RPMI8226 (cell line): ENCODE results near the gene CAMSAP3.
"Not testable (repeated sequence)": the region's sequence is repeated elsewhere in the genome, so short reads cannot be mapped to it uniquely, and the experiment has no call there.

Experiments
- DNase-seq: peaks from one replicate; pipeline ENCODE4 v3.0.0-alpha.2; 2015

CAMSAP3 gene

DNA sequence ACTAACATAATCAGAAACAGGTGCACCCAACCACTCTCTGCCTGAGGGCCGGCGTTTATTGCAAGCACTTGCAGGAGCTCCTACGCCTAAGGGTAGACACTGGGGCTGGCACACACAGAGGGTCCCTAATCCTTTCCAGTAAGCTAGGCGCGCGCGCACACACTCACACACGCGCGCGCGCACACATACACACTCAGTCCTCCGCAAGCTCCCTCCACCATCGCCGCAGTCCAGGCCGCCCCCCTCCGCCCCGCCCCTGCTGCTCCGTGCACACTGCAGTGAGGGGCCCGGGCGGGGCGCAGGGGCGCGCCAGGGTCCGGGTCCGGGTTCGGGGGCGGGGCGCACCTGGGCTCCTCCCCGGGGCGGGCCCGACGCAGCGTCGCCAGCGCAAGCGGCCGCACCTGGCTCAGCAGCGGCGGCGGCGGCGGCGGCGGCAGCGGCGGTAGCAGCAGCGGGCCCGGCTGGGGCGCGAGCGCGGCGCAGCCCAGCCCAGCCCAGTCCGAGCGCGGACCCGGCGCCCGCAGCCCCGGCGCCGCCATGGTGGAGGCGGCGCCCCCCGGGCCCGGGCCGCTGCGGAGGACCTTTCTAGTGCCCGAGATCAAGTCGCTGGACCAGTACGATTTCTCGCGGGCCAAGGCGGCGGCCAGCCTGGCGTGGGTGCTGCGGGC lies at the start of gene CAMSAP3:
TSS of gene CAMSAP3 (plus strand) at position 398 of the 668 bp plus-strand sequence. CDS start at position 538, 140 bp downstream.
- peak; percentile 81 for DNase-seq

DNA sequence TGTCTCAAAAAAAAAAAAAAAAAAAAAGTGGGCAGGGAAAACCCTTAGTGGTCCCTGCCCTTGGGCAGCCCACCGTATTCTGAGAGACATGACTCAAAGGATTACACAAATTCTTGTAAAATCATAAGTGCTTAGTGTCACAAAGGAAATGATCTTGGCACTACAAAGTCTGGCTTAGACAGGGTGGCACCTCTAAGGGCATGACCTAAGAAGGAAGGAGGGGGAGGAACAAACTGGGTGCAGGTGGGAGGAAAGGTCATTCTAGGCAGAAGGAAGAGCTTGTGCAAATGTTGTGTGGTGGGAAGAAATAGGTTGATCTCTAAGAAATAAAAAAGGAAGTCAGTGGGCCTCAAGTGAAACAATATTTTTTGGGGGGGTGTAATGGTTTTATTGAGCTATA lies 49.8 kb upstream of the CAMSAP3 start:
- DNase-seq, result peak; percentile 67

DNA sequence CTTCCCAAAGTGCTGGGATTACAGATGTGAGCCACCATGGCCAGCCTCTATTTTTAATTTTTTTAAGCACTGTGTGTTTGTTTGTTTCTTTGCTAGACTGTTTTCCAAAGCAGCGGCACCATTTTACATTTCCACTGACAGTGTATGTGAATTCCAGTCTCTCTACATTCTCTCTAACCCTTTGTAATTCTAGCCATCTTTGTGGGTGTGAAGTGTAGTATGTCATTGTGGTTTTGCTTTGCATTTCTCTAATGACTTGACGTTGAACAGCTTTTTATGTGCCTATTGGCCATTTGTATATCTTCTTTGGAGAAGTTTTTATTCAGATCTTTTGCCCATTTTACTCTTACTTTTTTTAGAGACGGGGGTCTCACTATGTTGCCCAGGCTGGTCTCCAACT lies 48.5 kb upstream of the CAMSAP3 start:
- DNase-seq, result no peak

- no peak for DNase-seq
Measured at GRCh38 chr19:7549429-7550148, 46.1 kb upstream of the CAMSAP3 start.

DNA sequence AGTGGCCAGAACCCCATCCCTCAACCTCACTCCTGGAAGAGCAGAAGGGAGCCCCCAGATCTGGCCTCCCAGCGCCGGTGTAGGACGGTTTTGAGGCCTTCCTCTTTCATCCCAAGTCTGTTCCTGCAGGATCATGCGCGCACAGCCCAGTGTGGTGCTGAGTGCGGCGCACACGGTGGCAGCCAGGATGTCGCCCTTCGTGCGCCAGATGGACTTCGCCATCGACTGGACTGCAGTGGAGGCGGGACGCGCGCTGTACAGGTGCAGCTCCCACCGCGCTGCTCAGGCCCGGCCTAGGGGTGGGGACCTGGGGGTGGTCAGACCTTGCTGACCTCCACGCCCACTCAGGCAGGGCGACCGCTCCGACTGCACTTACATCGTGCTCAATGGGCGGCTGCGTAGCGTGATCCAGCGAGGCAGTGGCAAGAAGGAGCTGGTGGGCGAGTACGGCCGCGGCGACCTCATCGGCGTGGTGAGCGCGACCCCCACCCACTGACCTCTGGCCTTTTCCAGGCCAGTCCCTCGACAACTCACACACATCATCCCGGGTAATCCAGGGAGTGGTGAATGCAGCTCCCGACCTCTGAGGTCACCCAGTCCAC lies 45.4 kb upstream of the CAMSAP3 start:
- DNase-seq, result no peak

DNA sequence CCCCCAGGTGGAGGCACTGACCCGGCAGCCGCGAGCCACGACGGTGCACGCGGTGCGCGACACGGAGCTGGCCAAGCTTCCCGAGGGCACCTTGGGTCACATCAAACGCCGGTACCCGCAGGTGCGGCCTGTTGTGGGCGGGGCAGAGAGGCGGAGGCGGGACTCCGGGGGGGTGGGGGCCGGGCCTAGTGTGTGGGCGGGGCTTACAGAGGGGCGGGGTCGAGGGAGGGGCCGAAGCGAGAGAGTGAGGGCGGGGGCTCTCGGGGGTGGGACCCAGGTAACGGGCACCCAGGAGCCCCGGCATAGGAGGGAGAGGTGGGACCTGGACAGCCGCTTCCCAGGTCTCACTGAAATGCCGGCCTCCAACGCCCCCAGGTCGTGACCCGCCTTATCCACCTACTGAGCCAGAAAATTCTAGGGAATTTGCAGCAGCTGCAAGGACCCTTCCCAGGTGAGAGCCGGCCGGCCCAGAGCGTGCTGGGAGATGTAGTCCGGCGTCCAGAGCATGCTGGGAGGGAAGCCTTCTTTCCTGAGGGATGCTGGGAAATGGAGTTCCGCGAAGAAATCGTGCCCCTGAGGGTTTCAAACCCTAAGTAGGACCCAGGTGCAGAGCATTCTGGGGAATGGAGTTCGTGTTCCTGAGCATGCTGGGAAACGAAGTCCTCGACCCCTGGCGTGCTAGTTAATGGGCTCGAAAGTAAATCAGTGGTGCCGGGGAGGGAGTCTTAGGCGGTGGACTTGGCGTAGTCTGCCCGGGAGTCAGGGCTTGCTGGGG lies 44.5 kb upstream of the CAMSAP3 start:
- DNase-seq, result no peak

DNA sequence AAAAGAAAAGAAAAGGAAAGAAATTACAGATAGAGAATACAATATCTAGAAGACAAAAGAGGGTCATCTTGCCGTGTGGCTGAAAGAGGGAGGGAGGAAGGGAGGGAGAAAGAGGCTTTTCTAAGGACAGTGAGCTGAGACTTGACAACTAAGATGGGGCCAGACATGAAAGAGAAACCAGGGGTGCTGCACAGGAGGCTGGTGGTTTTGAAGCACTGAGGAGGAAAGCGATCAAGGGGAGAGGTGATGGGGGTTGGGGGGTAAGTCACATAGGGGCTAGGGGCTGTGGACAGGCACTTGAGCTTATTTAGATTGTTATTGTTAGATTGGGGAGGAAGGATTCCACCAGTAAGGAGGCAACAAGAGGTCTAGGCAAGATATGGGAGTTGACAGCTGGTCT lies 42.9 kb upstream of the CAMSAP3 start:
- no peak for DNase-seq

DNA sequence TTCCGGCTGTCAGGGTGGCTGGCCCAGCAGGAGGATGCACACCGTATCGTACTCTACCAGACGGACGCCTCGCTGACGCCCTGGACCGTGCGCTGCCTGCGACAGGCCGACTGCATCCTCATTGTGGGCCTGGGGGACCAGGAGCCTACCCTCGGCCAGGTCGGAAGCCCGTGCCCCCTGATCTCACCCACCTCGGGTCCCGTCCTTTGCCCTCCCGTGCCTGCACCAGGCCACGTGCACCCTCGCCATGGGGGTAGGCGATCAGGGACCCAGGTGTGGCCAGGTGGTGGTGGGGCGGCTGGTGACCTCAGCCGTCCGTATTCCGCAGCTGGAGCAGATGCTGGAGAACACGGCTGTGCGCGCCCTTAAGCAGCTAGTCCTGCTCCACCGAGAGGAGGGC lies 41.1 kb upstream of the CAMSAP3 start:
- no peak for DNase-seq

GRCh38 chr19:7554990-7555864 lies 40.4 kb upstream of the CAMSAP3 start:
- no peak for DNase-seq

DNA sequence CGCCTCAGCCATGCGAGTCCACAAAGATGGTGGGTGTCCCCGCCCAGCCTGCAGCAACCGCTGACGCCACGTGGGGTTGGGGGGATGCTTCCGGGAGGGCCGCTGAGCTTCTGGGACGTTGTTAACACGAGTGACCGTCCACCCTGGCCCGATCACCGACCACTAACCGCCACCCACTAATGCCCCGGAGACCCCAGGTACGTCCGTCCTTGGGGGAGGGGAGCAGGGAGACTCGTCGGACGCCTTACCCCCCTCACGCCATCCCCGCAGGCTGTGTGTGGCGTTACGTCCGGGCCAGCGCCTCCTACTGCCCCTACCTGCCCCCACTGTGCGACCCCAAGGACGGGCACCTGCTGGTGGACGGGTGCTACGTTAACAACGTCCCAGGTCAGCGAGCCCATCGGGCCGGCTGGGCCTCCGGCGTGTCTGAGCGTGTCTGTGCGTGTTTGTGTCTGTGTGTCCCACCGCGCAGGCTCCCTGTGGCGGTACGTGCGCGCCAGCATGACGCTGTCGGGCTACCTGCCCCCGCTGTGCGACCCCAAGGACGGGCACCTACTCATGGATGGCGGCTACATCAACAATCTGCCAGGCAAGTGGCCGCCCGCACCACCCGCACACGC lies 38.9 kb upstream of the CAMSAP3 start:
- no peak for DNase-seq

DNA sequence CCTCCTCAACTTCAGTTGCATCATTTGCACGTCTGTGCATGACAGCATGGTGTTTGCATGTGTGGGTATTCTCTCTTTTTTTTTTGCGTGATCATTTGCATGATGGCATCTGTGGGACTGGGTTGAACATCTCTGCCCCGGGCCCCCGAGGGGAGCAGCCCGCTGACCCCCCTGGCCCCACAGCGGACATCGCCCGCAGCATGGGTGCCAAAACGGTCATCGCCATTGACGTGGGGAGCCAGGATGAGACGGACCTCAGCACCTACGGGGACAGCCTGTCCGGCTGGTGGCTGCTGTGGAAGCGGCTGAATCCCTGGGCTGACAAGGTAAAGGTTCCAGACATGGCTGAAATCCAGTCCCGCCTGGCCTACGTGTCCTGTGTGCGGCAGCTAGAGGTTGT lies 37.0 kb upstream of the CAMSAP3 start:
- no peak for DNase-seq

DNA sequence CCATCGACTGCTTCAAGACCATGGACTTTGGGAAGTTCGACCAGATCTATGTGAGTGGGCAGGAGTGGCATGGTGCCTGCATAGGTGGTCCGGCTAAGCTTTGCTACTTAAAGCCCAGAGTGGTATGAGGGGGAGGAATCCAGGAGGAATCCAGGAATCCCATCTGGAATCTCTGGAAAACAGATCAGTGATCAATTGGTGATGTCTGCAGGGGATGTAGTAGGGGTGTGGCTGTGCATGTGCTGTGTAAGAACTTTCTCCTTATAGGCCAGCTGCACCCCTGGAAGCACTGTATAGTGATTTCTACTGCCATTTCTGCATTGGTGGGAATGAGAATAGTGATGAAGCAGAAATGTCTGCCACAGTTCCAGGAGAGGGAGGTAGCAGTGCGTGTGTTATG lies 36.6 kb upstream of the CAMSAP3 start:
- DNase-seq, result no peak

- no peak for DNase-seq
Measured at GRCh38 chr19:7560255-7560654, 35.4 kb upstream of the CAMSAP3 start.

DNA sequence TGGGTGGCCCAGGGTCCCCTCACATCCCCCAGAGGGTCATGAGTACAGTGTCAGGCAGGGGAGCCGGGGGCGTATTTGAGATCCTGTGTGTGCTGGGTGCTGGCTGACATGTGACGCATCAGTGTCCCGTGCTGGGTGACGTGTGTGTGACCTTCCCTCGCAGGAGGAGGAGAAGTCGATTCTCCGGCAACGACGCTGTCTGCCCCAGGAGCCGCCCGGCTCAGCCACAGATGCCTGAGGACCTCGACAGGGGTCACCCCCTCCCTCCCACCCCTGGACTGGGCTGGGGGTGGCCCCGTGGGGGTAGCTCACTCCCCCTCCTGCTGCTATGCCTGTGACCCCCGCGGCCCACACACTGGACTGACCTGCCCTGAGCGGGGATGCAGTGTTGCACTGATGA lies 34.3 kb upstream of the CAMSAP3 start:
- DNase-seq, result no peak

- DNase-seq, result peak; percentile 40
Measured at GRCh38 chr19:7562646-7563393, 32.8 kb upstream of the CAMSAP3 start.

GRCh38 chr19:7564866-7565265 lies 30.8 kb upstream of the CAMSAP3 start:
- no peak for DNase-seq

DNA sequence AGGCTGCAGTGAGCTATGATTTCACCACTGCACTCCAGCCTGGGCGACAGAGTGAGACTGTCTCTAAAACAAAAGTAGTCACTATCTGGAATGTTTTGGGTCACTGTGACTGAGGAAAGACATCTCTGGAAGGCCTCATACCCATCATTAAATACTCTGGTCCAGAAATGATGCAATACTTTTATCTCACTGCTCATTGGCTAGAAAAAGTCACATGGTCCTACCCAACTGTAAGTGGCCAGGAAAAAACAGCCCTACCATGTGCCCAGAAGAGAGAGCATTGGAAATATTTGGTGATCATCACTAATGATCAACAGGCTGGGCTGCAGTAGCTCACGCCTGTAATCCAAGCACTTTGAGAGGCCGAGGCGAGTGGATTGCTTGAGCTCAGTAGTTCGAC lies 30.3 kb upstream of the CAMSAP3 start:
- DNase-seq, result no peak

DNA sequence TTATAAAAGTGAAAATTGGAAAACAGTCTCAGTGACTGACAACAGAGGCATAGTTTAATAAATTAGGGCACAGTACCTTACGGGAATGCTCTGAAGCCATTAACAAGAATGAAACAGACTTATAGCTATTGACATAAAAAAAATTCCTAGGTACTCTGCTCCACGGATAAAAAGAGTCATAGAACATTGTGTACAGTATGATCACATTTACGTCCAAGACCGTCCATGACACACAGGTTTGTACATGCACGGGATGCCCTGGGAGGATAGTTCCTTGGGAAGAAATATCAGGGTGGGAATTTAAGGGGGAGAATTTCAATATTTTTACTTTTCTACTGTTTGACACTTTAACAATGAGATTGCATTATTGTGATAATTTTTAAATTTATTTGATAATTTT lies 24.9 kb upstream of the CAMSAP3 start:
- DNase-seq, result no peak

- peak; percentile 72 for DNase-seq
Measured at GRCh38 chr19:7575434-7576040, 20.1 kb upstream of the CAMSAP3 start.

DNA sequence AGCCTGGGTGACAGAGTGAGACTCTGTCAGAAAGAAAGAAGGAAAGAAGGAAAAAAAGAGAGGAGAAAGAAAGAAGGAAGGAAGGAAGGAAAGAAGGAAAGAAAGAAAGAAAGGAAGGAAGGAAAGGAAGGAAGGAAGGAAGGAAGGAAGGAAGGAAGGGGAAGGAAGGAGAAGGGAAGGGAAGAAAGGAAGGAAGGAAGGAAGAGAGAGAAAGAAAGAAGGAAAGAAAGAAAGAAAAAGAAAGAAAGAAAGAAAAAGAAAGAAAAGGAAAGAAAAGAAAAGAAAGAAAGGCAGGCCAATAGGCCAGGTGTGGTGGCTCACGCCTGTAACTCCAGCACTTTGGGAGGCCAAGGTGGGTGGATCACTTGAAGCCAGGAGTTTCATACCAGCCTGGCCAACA lies 18.2 kb upstream of the CAMSAP3 start:
- not testable (repeated sequence) for DNase-seq

DNA sequence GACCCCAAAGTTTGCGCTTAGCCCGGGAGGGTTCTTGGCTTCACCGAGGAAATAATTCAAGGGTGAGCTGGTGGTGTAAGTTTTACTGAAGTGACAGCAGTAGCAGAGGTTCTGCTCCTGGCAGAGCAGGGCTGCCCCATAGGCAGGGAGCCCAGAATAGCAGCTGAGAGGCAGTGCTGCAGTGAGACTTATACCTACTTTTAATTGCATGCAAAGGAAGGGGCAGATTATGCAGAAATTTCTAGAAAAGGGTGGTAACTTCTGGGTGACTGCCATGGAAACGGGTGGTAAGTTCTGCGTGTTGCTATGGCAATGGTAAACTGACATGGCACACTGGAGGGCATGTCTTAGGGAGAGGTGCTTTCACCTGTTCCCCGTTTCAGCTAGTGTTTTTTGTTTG lies 17.5 kb upstream of the CAMSAP3 start:
- DNase-seq, result peak; percentile 71
